HAP-1 (cell line): ENCODE measurements around the gene KL.

ENCODE experiments used
- DNase-seq, 2 experiments: peaks; one replicate each; pipeline ENCODE4 v3.0.0-alpha.2; 2016 to 2020; ENCODE audit warnings: low spot score in 2 of 2
- H3K27me3 ChIP-seq: fragments of 250-450 bp; sonication (Bioruptor Pico); 2 replicates; pipeline ENCODE4 v1.5.1; 2020; ENCODE audit warnings: low read depth, mild to moderate bottlenecking, moderate library complexity
- H3K36me3 ChIP-seq: fragments of 250-450 bp; sonication (Bioruptor Pico); replicated peaks from 2 replicates; pipeline ENCODE4 v1.5.1; 2020; ENCODE audit warnings: mild to moderate bottlenecking
- H3K4me1 ChIP-seq: fragments of 250-450 bp; sonication (Bioruptor Pico); 2 replicates; pipeline ENCODE4 v1.5.1; 2020; ENCODE audit warnings: mild to moderate bottlenecking
- H3K4me3 ChIP-seq: fragments of 250-450 bp; sonication (Bioruptor Pico); 2 replicates; pipeline ENCODE4 v1.5.1; 2020; ENCODE audit warnings: mild to moderate bottlenecking, moderate library complexity
- H3K9me3 ChIP-seq: fragments of 250-450 bp; sonication (Bioruptor Pico); 2 replicates; pipeline ENCODE4 v1.5.1; 2020; ENCODE audit warnings: mild to moderate bottlenecking, moderate library complexity
- in situ Hi-C: fragments of 300-500 bp; cut with MboI; formaldehyde crosslinking; loops from 3 replicates; pipeline ENCODE4 v1.14.3; 2020; ENCODE audit warnings: low sequenced_read_pairs, inconsistent platforms, mixed read lengths

Gene KL

DNA sequence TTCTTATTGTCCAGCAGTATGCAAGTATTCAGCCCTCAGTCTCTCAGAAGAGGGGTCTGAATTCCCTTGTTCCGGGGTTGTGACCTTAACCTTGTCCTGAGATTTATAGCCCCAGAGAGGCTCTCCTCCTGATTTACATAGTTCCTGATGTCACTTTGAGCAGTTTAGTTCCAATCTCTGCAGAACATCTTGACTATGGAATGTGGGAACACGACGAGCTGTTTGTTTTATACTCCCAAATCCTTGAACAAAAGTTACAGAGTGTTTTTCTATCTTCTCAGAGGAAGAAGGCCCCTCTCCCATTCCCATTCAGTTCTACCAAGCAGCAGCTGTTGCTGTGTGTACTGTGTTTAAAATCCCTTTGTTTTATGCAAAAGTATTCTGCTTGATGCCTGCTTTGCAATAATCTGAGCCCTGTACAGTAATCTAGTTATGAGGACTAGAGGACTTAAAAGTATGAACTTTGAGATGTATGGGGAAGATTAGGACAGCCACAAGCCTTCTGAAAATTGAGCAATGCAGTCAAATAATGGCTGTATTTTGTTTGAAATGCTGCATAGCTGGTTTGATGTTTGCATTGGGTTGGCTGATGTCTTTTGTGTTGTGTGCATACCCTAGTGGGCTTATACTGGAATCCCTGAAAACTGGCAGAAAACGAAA, 74.7 kb downstream of the KL start:
- in situ Hi-C loops = no loop called here

DNA sequence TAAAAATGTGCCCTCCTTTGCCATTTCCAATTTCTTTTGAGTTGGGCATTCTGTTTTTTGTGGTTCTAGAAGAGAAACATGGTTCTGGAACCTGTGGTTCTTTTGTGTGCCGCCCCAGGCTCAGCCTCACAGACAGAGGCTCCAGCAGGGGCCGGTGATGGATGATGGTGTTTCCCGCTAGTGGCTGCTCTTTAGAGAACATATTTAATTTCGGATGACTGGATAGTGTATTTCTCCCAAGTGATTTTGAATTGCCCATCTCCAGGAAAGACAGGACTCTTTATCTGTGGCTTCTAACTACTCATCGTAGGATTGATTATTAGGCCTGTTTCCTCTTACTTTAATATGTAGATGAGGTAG, 75.2 kb downstream of the KL start:
- no peak overlapping the region for H3K4me3 ChIP-seq
- H3K9me3 ChIP-seq = no peaks in the 10 kb centered on the region
- in situ Hi-C loops = no loop called here
- no peaks in the 10 kb centered on the region for H3K36me3 ChIP-seq
- peaks cover 8% of the 10 kb centered on the region; the same call in 1 of the 2 replicates for H3K4me1 ChIP-seq
- no peak for DNase-seq
- H3K27me3 ChIP-seq = no peaks in the 10 kb centered on the region

More for the DNA sequence above, 74.7 kb downstream of the KL start:
- no peaks in the 10 kb centered on the region for H3K27me3 ChIP-seq
- no peak overlapping the region for H3K4me3 ChIP-seq
- peaks cover 8% of the 10 kb centered on the region; the same call in 1 of the 2 replicates for H3K4me1 ChIP-seq
- H3K36me3 ChIP-seq = no peaks in the 10 kb centered on the region
- no peak for DNase-seq
- H3K9me3 ChIP-seq = no peaks in the 10 kb centered on the region

DNA sequence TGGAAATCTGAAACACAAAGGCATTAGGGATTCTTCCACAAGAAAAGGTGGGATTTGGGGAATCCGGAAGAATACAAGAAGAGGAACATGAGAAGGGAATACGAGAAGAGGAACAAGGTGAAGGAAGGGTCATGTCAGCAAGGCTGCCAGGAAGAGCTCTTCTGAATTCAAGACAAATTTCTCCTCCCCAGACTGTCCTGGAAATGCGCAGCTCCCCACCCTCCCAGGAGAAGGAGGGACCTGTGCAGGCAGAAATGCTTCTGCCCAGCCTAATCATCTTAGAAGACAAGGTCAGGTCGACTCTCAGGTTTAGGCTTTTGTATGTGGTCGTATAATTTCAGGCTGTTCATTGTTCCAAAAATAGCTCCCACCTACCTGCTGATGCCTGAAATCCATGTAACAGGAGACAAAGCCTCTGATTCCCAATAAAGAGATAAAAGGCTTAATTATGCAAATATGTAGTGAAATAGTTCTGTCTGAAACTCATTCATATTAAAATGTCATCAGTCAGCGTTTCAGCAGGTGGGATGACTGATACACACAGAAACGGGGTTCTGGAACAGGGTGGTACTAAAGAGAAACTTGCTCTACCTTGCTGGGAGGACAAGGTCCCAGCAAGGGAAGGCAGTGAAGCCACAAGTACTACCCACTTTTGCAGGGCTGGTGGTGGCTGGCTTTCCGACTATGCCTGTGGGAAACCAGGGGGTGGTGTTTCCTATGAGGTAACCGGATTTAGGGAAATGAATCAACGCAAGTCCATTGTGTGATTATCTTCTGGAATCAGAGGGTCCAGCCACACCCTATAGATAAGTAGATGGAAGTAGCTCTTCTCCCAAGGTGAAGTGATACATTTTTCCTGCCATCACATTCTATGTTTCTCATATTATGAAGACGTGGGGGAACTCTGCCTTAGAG, 76.1 kb downstream of the KL start:
- DNase-seq = peak in 1 of 2 experiments; percentile 19
- H3K27me3 ChIP-seq = no peaks in the 10 kb centered on the region
- in situ Hi-C loops = no loop called here
- H3K4me1 ChIP-seq = peaks cover 8% of the 10 kb centered on the region; the same call in 1 of the 2 replicates
- H3K9me3 ChIP-seq = no peaks in the 10 kb centered on the region
- no peaks in the 10 kb centered on the region for H3K36me3 ChIP-seq
- H3K4me3 ChIP-seq = no peak overlapping the region

DNA sequence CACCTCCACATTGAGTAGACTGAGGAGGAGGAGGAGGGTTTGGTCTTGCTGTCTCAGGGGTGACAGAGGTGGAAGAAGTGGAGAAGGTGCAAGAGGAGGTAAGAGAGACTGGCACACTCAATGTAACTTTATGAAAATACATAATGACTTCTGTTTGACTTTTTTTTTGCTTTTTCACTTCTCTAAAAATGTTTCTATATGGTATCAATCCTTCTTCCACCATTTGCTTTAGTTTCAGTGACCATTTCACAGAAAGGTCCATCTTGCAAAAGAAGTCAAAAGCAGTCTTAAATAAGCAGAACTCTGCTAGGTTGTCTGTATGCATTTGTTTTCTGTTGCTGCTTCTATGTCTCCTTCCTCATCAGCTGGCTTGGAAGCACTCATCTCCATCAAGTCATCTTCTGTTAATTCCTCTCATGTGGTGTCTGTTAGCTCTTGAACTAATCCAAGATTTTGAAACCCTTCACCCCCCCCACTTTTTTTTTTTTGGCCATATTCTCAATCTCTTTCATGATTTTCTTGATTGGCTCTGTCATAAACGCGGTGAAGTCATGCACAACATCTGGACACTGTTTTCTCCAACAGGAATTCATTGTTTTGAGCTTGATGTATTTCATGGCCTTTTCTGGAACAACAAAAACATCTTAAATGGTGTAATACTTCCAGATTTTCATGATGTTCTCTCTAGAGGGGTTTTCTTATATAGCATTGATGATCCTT, 80.8 kb downstream of the KL start:
- Histone ChIP-seq H3K9me3 (no peaks in the 10 kb centered on the region), H3K4me3 (no peak overlapping the region), H3K4me1 (peaks cover 4% of the 10 kb centered on the region; the same call in 1 of the 2 replicates), H3K27me3 (no peaks in the 10 kb centered on the region), H3K36me3 (no peaks in the 10 kb centered on the region)
- no peak for DNase-seq
- in situ Hi-C loops = no loop called here

DNA sequence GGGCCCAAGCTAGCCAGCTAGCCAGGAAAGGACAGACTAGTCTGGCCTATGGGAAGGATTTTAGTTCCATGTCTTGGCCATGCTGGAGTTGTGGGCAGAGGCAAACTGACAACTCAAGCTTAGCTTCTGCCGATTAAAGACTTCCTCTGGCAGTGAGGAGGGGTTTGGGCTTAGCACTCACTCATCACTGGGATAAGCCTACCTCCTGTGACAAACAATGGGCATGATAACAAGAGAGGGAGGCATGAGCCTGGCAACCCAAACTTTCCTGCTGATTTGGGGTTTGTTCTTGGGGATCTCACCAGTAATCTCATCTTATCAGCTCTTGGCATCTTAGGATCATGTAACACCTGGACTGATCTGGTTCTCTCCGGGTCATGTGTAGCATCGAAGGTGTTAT, 83.6 kb downstream of the KL start:
- no peaks in the 10 kb centered on the region for H3K27me3 ChIP-seq
- in situ Hi-C loops = no loop called here
- DNase-seq = no peak
- H3K4me1 ChIP-seq = no peaks in the 10 kb centered on the region
- H3K36me3 ChIP-seq = no peaks in the 10 kb centered on the region
- H3K4me3 ChIP-seq = no peak overlapping the region
- no peaks in the 10 kb centered on the region for H3K9me3 ChIP-seq

DNA sequence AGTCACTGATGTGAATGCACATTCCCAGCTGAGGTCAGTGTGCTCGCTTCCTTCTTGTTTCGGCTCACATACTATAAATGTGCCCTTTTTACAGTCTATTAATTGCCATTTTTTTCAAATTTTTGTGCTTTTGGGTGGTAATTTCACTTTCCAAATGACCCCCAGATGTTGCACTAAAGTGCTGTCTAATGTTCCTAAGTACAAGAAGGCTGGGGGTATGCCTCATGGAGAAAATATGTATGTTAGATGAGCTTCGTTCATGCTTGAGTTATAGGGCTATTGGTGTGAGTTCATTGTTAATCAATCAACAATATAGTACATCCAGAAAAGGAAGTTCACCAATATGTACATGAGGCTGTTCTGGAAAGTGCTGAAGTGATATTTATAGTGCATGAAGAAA, 84.7 kb downstream of the KL start:
- H3K4me3 ChIP-seq = no peak overlapping the region
- no peaks in the 10 kb centered on the region for H3K9me3 ChIP-seq
- no peaks in the 10 kb centered on the region for H3K36me3 ChIP-seq
- no peak for DNase-seq
- in situ Hi-C loops = no loop called here
- no peaks in the 10 kb centered on the region for H3K4me1 ChIP-seq
- H3K27me3 ChIP-seq = no peaks in the 10 kb centered on the region

DNA sequence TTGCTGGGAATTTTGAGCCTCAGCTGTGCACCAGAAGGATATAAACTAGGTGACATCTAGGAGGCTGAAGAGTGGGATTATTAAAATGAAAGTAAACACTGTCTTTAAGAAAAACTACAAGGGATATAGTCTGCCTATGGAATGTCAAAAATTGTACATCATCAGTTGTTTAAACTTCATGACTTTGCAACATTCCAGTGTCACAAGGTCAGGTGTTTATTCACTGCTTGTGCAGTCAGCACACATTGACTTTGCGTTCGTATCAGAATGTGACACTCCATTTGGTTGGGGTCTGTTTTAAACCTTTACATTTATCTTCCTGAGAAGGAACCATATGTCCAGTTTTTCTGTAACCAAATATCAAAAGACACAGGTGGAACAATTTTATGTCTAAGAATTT, 85.6 kb downstream of the KL start:
- H3K9me3 ChIP-seq = no peaks in the 10 kb centered on the region

DNA sequence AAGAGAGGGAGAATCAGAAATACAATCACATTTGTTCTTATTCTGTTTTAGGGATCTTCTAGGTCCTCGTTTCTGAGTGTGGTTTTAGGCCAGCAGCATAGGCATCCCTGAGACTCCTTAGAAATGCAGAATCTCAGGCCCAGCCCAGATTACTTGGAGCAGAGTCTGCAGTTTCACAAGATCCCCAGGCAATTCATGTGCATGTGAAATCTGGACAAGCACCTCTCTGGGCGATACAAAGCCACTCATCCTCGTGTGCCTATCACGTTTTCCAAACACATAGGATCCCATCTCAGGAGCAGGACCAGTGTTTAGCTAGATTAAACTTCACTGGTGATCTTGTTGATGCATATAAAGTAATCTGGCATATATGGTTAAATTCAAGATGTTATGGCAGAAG, 87.2 kb downstream of the KL start:
- H3K4me1 ChIP-seq = no peaks in the 10 kb centered on the region
- no peaks in the 10 kb centered on the region for H3K9me3 ChIP-seq
- no peaks in the 10 kb centered on the region for H3K27me3 ChIP-seq
- no peaks in the 10 kb centered on the region for H3K36me3 ChIP-seq
- no peak overlapping the region for H3K4me3 ChIP-seq
- in situ Hi-C loops = no loop called here
- DNase-seq = no peak

More for the DNA sequence above, 85.6 kb downstream of the KL start:
- DNase-seq = no peak
- Histone ChIP-seq H3K36me3 (no peaks in the 10 kb centered on the region), H3K27me3 (no peaks in the 10 kb centered on the region), H3K4me3 (no peak overlapping the region), H3K4me1 (no peaks in the 10 kb centered on the region)
- in situ Hi-C loops = no loop called here

DNA sequence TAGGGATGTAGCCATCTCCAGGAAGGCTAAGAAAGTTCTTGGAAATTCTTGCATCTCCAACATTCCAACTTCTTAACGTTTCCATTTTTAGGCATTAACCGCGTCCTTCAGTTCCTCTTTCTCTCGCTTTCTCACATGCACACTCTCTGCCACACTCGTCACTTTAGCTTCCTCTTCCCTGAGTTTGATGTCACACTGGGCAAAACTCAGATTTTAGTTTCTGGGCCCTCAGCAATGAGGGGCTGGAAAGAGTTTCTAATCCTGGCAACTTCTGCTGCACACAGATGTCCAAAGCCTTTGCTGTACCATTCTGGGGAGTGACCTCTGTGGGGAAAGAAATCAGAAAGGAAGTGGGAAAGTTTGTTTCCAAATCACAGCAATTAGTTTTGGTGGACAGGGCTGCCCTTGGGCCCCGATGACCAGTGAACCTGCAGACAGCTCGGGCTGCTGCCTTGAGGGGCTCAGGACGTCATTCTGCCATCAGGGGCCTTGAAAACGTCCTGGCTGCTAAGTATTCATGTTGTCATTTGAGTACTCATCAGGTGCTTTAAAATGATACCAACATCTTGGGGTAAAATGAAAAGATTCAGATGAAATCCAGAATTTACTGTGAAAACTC, 89.3 kb downstream of the KL start:
- no peaks in the 10 kb centered on the region for H3K9me3 ChIP-seq
- in situ Hi-C loops = no loop called here
- H3K4me1 ChIP-seq = no peaks in the 10 kb centered on the region
- no peaks in the 10 kb centered on the region for H3K27me3 ChIP-seq
- H3K36me3 ChIP-seq = no peaks in the 10 kb centered on the region
- H3K4me3 ChIP-seq = no peak overlapping the region
- no peak for DNase-seq

DNA sequence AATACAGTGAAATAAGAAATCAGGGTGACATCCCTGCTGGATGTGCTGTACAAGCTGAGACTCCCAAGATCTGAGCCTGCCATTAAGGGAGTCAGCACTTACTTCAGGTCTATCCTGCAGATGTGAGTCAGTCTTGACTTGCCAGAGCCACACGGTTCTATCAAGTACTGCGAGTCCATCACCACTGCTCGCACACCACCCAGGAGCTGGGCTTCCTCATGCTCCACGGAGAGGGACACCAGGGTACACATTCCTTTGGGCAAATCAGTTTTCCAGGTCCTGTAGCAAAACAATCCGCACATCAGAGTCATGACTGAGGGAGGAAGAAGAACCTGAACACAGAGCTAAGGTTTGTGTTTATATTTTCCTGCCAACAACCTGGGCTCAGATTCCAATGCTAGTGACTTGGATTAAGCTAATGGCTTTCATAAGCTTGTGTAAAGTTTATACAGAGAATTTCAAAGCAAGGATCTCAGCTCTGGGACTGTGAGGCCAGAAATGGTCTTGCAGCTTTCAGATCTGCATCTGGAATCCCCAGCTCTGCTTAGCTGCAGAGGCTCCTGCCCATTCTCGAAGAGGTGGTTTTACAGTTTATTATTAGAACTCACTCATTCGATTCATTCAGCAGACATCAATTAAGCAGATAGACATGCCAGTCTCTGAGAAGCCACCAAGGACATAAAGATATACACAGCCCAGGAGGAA, 90.6 kb downstream of the KL start:
- no peaks in the 10 kb centered on the region for H3K36me3 ChIP-seq
- H3K27me3 ChIP-seq = no peaks in the 10 kb centered on the region
- no peak for DNase-seq
- H3K9me3 ChIP-seq = no peaks in the 10 kb centered on the region
- in situ Hi-C loops = no loop called here
- H3K4me1 ChIP-seq = no peaks in the 10 kb centered on the region
- H3K4me3 ChIP-seq = no peak overlapping the region

DNA sequence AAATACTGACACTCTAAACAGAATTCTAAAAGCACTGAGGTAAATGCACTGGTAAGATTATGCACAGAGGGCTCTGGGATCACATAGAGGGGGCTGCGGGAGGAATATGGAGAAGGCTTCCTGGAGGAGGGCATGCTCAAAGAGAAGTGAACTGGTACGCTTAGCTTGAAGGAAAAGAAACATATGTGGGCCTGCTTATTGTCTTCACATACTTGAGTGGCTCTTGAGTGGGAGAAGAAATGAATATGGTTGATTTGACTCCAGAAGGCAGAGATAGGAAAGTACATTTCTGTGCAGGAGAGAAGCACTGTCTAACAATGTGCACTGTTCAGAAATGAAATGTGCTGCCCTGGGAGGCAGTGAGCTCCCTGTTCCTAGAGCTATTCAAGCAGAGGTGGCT, 91.1 kb downstream of the KL start:
- no peak for DNase-seq
- Histone ChIP-seq H3K27me3 (no peaks in the 10 kb centered on the region), H3K4me3 (no peak overlapping the region), H3K4me1 (no peaks in the 10 kb centered on the region), H3K9me3 (no peaks in the 10 kb centered on the region), H3K36me3 (no peaks in the 10 kb centered on the region)
- in situ Hi-C loops = no loop called here

DNA sequence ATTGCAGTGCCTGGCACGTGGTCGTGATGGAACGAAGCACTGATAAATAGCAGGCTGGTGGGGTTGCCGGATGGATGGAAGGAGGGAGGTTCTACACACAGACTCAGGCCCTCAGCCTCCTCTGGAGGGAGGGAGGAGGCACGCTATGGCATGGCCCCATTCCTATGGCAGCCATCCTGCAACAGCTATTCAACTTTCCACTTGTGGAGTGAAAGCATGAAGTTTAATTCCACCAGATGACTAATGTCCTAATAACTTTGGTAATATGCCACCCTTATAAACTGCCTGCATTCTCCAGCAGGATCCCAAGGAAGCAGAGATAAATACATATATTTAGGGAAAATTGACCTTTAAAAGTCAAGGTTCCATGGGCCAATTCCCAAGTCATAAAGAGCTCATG, 92.4 kb downstream of the KL start:
- Histone ChIP-seq H3K36me3 (no peaks in the 10 kb centered on the region), H3K9me3 (no peaks in the 10 kb centered on the region), H3K4me3 (no peak overlapping the region), H3K27me3 (no peaks in the 10 kb centered on the region), H3K4me1 (no peaks in the 10 kb centered on the region)
- no peak for DNase-seq
- in situ Hi-C loops = no loop called here

DNA sequence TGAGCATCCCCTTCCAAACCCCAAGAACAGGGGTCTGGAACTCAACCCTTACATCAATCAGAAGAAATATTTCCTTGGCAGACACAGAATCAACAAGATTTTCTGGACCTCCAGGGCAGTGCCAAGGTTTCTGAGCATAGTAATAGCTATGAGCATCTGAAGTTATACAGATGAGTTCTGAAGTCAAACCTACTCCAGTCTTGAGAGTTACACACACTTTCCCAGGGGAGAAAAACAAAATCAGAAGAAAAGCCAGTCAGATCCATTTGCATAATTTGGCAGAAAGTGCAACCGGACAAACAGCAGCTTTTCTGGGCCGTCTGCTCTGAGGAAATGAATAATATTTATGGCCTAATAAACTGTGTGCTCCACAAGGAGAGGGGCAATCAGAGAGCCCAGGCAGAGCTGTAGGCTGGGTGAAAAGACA, 93.1 kb downstream of the KL start:
- Histone ChIP-seq H3K4me3 (no peak overlapping the region), H3K4me1 (no peaks in the 10 kb centered on the region), H3K27me3 (no peaks in the 10 kb centered on the region), H3K36me3 (no peaks in the 10 kb centered on the region), H3K9me3 (no peaks in the 10 kb centered on the region)
- no peak for DNase-seq
- in situ Hi-C loops = no loop called here
